NCI-H1417 (cell line): ENCODE measurements around the gene TSR3.

Source experiments
- DNase-seq, 3 experiments: peaks; one replicate each; lab custom pipeline; 2025; lab: John Stamatoyannopoulos, UW

Gene TSR3

DNA sequence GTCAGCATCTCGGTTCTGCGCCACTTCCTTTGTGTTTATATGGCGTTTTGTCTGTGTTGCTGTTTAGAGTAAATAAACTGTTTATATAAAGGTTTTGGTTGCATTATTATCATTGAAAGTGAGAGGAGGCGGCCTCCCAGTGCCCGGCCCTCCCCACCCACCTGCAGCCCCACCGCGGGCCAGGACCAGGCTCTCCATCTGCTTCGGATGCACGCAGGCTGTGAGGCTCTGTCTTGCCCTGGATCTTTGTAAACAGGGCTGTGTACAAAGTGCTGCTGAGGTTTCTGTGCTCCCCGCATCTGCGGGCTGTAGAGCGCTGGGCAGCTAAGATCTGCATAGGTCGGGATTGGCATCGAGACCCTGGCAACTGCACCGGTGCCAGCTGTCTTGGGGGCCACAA is 26.4 kb downstream of the TSR3 start:
- DNase-seq: no peak

DNA sequence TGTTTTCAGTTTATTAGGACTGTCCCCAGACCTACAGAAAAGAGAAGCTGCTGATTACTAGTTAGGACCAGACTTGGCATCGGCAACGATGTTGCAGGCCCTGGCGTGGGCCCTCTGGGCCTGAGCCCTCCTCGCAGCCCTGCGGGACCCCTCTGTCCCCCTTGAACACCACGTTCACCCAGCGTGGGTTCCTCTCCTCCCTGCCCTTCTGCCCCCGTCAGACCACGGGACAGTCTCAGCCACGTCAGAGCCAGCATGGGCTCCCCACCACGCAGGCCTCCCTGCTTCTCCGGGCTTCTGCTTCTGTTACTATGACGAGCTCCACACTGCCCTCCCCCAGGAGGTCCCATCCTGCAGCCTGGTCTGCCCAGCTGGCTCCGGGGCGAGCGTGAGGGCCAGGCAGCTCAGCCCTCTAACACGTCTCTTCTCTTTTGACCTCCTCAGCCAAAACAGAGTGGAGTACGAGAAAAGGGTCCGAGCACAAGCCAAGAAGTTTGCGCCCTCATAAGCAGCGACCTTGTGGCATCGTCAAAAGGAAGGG is 27.3 kb downstream of the TSR3 start:
- DNase-seq: no peak

DNA sequence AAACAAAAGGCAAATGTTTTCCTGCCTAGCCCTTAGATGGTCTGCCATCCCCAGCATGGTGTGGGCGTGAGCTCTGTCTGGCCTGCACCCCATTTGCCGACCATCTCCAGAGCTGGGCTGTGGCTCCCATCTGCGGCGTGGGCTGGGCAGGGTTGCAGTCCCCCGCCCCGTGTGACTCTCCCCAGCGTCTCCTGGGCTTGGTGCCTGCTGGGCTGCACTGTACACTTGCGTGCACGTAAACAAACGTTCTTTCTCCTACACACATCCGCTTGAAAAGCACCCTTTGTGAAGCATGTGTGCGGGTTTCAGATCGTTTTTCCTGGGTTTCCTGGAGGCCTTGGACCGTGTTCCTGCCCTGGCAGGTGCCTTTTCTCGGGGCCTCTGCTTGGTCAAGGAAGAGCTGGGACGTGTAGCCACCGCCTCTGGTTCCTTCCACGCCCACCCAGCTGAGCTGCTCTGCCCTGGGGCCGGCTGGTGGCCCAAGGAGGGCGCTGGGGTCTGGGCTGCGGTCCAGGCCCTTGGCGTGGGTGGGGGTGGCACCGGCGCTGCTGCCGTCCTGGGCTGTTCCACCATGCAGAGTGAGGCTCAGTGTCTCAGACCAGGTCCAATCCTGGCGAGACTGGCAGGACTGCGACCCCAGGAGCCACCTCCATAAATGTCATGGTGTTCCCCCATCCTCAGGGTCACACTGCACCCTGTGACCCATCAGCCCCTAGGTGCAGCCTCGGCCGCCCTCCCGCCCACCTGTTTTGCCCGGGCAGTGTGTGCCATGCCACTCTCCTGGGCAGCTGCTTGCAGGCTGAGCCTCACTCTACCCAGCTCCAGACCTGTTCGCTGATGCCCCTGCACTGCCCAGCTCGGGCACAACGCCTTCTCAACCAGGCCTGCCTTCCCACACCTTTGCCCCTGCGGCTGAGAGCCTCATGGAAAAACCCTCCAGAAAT is 28.1 kb downstream of the TSR3 start:
- no peak for DNase-seq

DNA sequence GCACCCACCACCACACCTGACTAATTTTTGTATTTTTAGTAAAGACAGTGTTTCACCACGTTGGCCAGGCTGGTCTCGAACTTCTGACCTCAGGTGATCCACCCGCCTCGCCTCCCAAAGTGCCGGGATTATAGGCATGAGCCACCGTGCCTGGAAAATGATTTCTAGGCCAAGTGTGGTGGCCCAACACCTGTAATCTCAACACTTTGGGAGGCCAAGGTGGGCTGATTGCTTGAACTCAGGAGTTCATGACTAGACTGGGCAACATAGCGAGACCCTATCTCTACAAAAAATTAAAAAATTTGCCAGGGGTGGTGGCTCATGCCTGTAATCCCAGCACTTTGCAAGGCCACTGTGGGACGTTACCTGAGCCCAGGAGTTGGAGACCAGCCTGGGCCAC is 29.3 kb downstream of the TSR3 start:
- no peak for DNase-seq

DNA sequence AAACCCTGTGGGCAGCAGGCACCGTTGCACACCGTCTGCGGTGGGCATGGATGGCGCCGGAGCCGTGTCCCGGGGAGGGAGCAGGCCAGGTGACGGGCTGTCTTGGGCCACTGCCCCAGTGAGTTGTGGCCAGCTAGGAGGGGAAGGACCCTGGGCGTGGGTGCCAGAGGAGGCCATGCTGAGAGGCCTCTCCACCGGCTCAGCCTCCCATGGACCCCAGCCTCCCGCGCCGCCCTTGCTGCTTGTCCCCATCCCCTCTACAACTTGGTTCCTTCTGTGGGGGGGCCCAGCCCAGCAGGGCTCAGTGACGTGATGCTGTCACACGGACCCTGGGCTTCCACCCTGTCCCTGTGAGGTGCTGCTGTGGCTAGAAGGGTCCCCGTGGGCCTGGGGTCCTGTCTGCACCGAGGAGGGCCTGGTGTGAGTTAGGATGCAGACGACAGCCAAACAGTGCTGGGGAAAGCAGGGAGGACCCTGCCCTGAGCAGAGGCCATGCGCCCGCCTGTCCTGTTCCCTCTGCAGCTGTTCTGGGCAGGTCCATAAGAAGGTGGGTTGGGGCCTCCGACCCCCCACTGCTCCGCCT is 30.9 kb downstream of the TSR3 start:
- no peak for DNase-seq

DNA sequence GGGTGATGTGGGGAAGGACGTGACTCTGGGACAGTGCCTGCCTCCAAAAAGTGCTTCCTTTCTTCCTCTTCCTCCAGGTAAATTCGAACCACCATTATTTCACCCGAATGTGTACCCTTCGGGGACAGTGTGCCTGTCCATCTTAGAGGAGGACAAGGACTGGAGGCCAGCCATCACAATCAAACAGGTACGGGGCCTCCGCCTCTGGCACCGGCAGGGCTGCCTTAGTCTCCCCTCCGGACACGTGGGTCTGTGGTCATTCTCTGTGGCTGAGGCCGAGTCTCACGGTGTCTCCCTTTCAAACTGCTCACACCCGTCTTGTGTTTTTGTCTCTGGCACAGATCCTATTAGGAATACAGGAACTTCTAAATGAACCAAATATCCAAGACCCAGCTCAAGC is 31.6 kb downstream of the TSR3 start:
- DNase-seq: no peak

DNA sequence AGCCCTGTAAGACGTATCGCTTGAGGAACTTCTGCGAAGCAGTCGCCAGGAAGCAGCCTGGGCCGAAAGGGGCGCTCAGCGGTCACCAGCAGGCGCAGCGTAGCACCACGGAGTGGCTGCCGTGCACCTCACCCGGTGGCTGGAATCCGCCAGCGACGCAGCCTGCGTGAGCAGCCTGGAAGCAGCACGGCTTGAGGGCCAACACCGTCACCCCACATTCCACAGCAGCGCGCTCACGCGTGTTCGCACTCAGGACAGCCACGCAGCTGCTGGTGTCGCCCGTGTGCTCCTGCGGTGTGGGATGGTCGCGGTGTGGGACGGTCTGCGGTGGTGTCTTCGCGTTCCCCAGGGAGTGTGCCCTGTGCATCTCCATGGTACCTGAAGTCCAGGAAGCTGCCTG is 32.6 kb downstream of the TSR3 start:
- DNase-seq: no peak

DNA sequence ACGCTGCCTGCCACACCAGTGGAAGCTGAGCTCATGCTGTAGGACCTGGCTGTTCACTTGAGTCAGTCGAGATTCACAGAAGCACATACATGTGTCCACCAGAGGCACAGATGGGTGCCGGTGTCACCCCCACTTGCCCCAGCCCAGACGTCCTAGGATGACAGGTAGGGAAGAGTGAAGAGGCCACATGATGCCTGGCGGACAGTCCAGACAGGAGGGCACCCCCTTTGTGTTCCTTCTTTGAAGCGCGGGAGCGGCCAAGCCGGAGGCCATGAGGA is 33.5 kb downstream of the TSR3 start:
- DNase-seq: no peak

DNA sequence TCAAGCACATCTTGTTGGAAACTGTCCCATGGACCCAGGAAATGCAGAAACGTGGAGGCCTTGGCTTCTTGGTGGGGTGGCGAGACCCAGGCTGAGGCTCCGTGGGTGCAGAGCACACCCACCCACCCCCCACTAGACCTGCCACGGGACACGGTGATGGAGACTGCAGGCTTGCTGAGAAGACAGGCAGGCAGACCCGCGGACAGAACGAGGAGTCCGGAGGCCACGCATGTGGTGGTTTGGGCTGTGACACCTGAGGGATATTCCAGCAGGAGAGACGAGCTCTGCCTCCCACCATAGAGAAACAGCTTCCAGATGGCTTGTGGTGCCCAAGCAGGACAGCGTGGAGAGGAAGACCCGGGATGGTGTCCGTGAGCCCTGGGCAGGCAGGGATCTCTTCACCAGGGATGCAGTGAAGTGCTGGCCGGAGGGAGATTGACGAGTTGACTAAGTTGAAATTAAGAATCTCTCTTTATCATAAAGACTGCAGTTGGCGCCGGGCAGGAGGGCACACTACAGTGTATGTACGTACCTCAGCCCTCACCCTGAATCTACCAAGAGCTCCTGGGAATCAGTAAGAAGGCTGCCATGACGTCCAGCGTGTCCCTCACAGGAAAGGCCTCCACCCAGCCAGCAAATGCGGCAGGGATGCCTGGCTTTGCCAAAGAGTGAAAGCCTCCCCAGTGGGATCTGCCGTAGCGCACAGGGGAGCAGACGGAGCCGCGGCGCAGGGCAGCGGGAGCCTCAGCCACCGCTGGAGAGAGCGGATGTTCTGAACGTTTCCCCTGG is 34.0 kb downstream of the TSR3 start:
- no peak for DNase-seq

DNA sequence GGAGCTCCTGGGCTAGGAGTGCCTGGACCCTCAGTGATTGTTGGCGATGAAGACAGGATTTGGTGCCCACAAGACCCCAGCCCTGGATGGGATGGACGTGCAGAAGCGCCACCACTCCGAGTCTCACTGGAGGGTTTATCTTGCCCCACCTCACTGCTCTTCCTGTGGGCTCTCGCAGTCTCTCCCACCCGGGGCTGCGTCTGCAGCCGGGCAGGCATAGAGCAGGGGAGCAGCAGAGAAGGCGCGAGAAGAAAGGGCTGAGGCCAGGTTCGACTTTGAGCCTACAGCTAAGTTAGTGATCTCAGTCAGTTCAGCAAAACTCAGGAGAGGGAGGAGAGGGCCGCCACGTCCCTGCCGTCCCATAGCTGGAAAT is 35.7 kb downstream of the TSR3 start:
- no peak for DNase-seq

DNA sequence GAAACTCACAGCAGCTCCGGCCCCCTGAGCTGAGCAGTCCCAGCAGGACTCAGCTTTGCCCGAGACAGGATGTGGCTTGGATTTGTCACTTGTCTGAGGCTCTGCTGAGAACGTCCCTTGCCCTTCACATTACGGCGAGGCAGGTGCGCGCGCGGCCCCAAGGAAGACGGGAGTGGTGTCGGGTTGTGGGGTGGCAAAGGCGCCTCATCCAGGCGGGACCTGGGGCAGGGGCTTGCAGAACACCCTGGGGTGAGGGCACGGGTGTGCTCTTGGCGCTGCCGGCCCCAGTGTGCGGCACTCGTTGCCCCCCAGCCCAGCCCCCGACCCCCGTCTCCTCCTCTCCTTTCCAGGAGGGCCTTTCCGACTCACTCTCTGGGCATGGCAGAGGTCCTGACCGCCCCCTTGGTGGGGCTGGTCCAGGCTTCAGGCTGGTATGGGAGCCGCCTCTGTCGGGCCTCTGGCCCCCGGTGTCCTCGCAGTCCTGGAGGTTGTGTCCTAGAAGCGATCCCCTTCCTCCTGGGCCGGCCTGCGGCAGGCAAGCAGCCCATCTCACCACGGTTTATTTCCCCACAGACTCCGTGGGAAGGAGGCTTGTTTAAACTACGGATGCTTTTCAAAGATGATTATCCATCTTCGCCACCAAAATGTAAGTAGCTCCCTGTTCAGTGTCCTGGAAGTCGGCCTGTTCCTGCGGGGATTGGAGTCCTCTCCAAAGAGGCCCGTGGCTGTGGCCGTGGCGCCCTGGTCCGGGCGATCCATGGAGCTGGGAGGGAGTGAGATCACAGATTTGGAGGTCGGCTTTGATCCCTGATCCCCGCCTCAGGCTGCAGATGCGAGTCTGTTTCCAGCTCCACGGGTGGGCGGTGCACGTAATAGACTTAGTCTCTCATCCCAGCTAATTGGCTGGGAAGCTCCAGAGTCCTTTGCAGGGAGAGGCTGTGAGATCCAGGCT is 36.3 kb downstream of the TSR3 start:
- DNase-seq: no peak

DNA sequence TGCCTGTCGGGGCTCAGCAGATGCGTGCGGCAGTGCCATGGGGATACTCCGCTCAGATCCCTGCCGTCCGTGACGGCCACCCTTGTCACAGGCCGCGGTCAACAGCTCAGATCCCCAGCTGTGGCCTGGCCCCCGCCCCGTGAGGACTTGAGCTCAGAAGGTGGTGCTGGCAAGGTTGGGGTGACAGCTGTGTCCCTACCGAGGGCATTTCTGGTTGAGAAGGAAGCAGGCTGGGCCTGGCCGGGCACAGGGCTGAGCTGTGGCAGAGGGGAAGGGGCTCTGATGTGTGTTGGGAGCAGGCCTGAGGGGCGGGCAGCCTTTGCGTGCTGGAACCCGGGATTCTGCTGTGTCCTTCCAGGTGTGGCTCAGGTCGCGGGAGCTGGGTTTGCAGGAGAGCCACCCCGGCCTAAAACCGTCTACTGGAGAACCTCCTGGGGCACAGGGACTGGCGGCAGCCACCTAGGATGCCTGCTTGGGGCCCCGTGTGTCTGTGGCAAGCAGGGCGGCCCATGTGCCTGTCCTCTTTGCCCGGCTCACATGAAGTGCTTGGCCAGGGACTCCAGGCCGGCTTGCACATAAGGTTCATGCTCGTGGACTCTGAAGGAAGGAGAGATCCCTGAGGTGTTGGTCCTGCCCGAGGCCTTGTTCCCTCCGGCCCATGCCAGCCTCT is 37.1 kb downstream of the TSR3 start:
- DNase-seq: no peak

DNA sequence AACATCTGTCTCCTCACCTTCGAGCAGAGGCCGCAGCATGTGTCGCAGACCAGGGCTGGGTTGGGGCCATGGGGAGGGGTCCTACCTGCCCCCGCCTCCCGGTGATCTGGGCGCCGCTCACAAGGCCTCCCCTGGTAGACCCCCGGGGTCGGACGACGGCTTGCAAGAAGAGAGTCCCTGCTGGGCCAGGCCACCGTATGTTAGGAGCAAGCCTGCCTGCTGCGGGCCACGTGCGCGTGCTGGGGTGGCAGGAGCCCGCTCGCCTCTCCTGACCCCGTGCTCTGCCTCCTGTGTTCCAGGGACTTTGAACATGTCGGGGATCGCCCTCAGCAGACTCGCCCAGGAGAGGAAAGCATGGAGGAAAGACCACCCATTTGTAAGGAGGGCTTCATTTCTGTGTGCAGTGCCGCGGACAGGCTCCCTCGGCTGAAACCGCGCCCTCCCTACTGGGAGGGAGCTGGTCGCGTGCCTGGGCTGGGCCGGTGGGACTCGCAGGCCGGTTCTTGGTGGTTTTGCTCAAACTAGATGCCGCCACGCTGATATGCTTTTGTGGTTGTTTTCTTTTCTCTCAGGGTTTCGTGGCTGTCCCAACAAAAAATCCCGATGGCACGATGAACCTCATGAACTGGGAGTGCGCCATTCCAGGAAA is 37.8 kb downstream of the TSR3 start:
- no peak for DNase-seq

DNA sequence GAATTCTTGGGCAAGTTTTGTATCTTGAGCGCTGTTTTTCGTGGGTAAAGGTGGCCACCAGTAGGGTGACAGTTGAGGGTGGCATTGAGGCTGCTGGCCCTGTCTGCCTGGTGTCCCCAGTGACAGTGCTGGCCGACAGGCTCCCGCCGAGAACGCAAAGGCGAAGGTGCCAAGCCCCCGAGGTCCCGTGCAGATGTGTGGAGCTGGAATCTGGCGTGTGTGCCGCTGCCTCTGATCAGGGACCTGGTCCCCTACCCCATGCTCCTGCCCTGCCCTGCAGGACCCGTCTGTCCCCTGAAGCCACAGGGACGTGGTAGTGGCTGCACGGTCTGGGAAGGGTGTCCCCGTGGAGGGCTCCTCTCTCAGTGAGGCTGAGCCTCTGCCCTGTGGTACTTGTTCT is 38.8 kb downstream of the TSR3 start:
- DNase-seq: no peak

DNA sequence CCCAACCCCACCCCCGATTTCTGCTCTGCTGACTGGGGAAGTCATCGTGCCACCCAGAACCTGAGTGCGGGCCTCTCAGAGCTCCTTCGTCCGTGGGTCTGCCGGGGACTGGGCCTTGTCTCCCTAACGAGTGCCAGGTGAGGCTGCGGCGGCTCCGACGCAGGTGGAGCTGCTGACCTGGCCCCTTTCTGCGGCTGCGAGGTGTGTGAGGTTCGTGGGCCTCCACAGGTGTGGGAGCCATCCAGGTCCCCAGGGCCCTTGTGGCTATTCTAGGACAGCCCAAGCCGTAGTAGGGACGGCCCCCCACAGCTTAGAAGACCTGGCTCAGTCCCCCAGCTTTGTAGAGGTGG is 39.2 kb downstream of the TSR3 start:
- DNase-seq: no peak

DNA sequence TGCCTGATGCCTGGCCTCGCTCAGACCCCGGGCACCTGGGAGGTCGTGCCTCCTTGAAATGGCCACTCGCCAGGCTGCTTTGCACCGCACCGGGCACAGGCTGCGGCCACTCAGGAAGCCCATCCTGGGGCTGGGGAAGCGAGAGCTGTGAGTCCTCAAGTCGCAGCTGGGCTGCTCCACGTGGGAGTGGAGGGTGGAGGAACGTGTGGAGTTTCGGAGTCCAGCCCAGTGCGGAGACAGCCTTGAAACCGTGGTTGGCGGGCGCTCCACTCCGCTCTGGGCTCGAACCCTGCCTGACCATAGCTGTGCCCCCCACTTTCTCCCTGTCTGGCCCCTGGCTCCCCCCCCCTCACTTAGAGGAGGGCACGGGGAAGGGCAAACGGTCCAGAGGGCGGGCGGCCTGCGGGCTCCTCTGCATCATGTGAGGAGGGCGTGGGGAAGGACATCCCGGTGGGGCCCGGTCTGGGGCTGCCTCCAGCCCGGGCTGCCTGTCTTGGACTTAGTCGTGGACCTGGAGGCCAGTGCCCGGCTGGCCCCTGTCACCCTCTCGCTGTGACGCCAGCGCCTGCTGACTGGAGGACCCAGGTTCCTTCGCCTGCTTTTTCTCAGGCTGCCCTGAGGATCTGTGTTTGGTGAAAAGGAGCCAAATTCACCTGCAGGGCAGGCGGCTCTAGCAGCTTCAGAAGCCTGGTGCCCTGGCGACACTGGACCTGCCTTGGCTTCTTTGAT is 39.8 kb downstream of the TSR3 start:
- no peak for DNase-seq

DNA sequence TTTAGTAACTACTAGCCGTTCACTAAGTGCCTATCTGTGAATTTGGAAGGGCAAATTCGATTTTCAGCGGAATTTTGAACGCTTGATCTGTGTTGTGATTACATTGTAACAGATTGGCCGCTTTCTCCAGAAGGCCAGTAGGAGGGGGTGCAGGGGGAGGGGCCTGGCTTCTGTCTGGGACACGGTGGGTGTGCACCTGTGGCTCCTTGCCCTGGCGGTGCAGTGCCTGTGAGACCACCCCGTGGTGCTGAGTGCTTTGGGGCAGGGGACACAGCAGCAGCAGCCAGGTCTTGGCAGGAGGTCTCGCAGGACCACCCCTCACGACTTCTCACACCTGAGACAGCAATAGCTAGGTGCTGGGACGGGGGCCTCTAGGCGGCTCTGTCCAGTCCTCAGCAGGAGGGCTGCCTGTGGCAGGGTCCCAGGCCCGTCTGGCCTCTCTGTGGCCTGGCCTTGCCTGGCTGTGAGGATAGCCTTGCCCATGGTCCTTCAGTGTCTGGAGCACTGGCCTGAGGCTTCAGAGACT is 40.4 kb downstream of the TSR3 start:
- DNase-seq: no peak

DNA sequence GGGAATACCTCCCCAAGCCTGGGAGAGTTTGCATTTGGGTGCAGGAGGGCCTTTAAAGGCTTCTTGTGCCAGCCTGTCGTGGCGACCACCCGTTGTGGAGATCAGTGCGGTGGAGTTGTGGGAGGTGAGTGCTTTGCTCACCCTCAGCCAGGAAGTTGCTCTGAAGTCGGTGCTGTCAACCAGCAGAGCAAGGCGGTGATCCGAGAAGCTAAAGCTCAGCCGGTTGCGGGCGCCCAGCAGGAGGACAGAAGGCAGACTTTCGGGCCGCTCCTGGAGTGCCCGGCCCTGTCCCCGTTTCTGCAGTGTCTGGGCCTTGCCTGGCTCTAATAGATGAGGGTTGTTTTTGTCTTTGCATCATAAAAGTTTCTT is 40.9 kb downstream of the TSR3 start:
- DNase-seq: peak in 1 of 3 experiments; percentile 29

DNA sequence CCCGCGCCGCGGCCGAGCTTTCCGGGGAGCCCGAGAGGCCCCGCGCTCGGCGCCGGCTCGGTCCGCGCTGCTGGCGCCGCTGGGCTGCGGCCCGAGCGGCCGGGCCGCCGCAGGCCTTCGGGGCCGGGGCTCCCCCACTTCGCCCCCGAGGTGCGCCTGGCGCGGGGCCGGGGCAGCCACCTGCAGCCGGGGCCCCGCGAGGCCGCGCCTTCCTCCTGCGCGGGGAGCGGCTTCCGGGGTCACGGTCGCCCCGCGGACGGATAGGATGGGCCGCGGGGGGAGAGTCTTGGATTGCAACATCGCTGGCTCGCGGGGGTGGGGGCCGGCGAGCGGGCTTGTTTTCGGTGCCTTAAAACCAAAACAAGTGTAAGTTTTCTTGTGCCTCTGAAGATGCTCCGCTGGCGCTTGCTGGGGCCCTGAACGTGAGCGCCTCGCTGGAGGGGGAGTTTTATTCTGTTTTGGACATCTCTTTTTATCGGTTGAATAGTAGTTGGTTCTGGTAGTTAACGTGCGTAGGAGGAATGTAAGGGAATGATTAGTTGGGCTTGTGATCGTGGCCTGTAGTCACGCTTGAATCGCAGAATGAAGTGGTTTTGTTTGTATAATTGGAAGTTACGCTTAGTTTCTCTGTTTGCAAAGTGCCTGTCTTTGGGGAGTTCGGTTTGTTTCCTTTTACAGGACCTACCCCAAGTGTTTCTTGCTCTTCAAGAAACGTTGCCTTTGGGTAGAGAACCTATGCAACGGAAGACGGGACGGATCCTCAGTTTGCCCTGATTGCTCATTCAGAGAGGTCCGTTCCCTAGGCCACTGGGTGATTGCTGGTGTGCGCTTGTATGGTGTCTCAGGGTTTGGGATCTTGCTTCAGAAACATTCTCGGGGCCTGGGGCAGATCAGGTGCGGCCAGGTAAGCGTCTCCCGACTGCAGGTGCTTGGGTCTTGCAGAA is 41.5 kb downstream of the TSR3 start:
- DNase-seq: peak in 2 of 3 experiments; percentile 31 to 51
